SK-N-MC (cell line): ENCODE data around the gene PHB1.

Experiments used
- EZH2 ChIP-seq: fragments of 200-600 bp; sonication (generic); IDR thresholded peaks from one replicate; pipeline ENCODE4 v1.6.1; 2017; ENCODE audit warnings: antibody characterized with exemption
- FOXP2 ChIP-seq: optimal IDR thresholded peaks from 2 replicates; pipeline ENCODE3; 2011; ENCODE audit warnings: mild to moderate bottlenecking, moderate library complexity; ENCODE audit not compliant: insufficient read depth; ENCODE audit errors: extremely low read length, control extremely low read depth

DNA sequence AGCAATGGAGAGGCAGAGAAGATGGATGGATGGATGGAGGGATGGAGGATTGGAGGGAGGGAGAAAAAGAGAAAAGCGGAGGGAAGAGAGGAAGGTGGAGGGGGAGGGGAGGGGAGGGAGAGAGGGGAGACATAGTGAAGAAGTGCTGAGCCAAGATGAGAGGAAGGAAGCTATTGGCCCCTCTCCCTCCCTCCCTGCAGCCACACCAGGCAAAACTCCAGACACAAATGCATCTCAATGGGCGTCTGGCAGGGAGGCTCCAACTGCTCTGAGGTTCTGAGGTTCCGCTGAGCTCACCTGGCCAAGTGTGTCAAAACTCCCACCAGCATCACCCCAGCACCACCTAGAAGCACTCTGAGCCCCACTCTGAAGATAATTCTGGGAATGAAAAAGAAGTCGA lies 26.9 kb upstream of the PHB1 start:
- TF ChIP-seq EZH2 (no peak), FOXP2 (no peak)
